Head of caudate nucleus (tissue), 42 donors: Measurements from ENCODE around the gene GMFB.
"Not testable (repeated sequence)": the region's sequence is repeated elsewhere in the genome, so short reads cannot be mapped to it uniquely, and the experiment has no call there.

Experiments used
- DNase-seq, 42 donors: peaks; one replicate each; pipeline versions ENCODE4 v3.0.0 to v3.0.0-alpha.2; 2020 to 2021; ENCODE audit warnings: mixed read lengths in 7 of 42
- intact Hi-C: fragments of 100-400 bp; cut with DNase I; formaldehyde crosslinking; loops from one replicate; pipeline ENCODE4 v1.15.0; 2022

Gene GMFB

GRCh38 chr14:54440873-54441868, 47.6 kb downstream of the GMFB start, which contains the start of gene CNIH1:
Gene CNIH1 (minus strand): TSS chr14:54441374. CDS start chr14:54441327, 47 bp downstream.
- peak; percentile 72 to 97 (median 93) for DNase-seq
- intact Hi-C loops: loop anchor here (5.0 kb wide), 1 partner anchor 66 kb away; the partner anchor contains the start of gene CGRRF1

GRCh38 chr14:54440476-54440872, 48.3 kb downstream of the GMFB start:
- intact Hi-C loops: loop anchor here (5.0 kb wide), 1 partner anchor 67 kb away; the partner anchor contains the start of gene CGRRF1

GRCh38 chr14:54440037-54440436, 48.7 kb downstream of the GMFB start:
- intact Hi-C loops: loop anchor here (5.0 kb wide), 1 partner anchor 67 kb away; the partner anchor contains the start of gene CGRRF1
- no peak for DNase-seq

More at GRCh38 chr14:54440476-54440872, 48.3 kb downstream of the GMFB start:
- no peak for DNase-seq

GRCh38 chr14:54438703-54439102, 50.1 kb downstream of the GMFB start:
- intact Hi-C loops: loop anchor here (2.0 kb wide), 1 partner anchor 50 kb away; the partner anchor contains the start of gene GMFB
- DNase-seq: no peak

GRCh38 chr14:54437954-54438353, 50.8 kb downstream of the GMFB start:
- intact Hi-C loops: loop anchor here (2.0 kb wide), 1 partner anchor 51 kb away; the partner anchor contains the start of gene GMFB
- DNase-seq: not testable (repeated sequence)

DNA sequence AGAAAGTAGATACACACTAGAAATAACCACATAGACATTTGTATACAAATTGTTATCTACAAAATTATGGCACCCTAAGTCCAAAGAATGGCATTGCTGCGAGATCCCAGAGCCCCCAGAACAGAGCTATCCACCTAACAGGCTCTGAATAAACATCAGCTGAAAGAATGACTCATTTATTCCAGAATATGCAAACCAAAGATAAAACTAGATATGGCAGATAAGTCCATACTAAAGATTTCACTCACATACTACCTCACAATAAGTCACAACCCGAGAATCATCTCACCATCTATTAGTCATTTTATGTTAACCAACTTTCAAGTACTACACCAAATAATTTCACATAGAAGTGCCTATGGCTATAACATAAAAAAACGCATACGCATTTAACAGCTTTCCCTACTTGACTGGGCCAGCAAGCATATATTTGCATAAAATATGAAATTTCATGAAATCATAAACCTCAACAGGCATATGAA, 53.2 kb downstream of the GMFB start:
- DNase-seq: no peak
- intact Hi-C loops: no loop called here

DNA sequence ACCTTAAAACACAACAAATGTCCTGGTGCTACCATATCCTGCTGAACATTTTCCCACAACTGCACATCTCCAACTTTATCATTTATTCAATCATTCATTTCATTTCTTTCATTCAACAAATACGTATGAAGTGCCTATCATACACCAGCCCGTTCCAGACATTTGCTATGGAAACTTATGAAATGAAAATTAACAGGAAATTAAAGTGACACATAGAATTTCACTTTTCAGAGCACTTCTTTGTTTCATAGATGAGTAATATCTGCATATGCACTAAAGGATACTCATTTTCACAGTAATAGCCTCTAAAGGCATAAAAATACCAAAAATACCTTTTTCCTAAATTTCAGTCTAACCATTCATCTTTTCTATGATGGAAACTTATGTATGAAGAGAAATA, 60.3 kb downstream of the GMFB start:
- intact Hi-C loops: no loop called here

DNA sequence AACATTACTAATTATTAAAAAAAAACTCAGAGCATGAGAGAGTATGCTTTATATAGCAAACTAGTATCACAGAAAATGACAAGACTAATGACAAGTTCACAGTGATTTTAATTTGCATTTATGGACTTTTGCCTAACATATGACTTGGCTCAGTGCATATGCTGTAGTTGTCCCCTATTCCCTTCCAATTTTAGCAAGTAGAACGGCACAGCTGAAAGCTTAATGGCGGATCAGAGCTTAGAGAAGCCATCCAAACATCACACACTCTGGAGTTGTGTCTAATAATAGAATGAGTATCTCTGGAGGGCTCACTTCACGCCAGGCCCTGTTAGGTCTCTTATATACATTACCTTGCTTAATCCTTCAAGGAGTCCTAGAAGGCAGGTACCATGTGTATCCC, 60.9 kb downstream of the GMFB start:
- no peak for DNase-seq
- intact Hi-C loops: no loop called here

More for the DNA sequence above, 60.3 kb downstream of the GMFB start:
- DNase-seq: no peak

GRCh38 chr14:54425537-54426274, 63.1 kb downstream of the GMFB start:
- intact Hi-C loops: no loop called here
- DNase-seq: no peak

- intact Hi-C loops: no loop called here
- no peak for DNase-seq
Observed at GRCh38 chr14:54425068-54425467, 63.7 kb downstream of the GMFB start.
